Measurements from ENCODE around the gene ABRACL. TPM values are rescaled to one million over a fixed set of nuclear protein-coding genes. Genes with fewer than 3 reads are reported as not detected.

ABRACL gene
- total RNA-seq, 4 donors from 2014 or later: 18.7 to 81.6 (median 25.7) TPM

GRCh38 chr6:139080255-139080920 is 51.8 kb downstream of the ABRACL start:
- Histone ChIP-seq H3K27ac (no peak overlapping the region), H3K4me1 (peaks cover 0 to 4% (median 0%) of the 10 kb centered on the region in 3 donors), H3K27me3 (no peaks in the 10 kb centered on the region), H3K4me3 (no peak overlapping the region), H3K9me3 (no peaks in the 10 kb centered on the region), H3K36me3 (no peaks in the 10 kb centered on the region)
- intact Hi-C loops (cut with DNase I): no loop called here
- DNase-seq: no peak
- TF ChIP-seq, protein P1, sequence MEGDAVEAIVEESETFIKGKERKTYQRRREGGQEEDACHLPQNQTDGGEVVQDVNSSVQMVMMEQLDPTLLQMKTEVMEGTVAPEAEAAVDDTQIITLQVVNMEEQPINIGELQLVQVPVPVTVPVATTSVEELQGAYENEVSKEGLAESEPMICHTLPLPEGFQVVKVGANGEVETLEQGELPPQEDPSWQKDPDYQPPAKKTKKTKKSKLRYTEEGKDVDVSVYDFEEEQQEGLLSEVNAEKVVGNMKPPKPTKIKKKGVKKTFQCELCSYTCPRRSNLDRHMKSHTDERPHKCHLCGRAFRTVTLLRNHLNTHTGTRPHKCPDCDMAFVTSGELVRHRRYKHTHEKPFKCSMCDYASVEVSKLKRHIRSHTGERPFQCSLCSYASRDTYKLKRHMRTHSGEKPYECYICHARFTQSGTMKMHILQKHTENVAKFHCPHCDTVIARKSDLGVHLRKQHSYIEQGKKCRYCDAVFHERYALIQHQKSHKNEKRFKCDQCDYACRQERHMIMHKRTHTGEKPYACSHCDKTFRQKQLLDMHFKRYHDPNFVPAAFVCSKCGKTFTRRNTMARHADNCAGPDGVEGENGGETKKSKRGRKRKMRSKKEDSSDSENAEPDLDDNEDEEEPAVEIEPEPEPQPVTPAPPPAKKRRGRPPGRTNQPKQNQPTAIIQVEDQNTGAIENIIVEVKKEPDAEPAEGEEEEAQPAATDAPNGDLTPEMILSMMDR (IDR thresholded peaks at IDR 0.05): no peak
- no peak for TF ChIP-seq POLR2A (IDR thresholded peaks at IDR 0.05)
- 40 to 41% methylated on average over 1 of the region's 1 CpG for WGBS, 2 donors

DNA sequence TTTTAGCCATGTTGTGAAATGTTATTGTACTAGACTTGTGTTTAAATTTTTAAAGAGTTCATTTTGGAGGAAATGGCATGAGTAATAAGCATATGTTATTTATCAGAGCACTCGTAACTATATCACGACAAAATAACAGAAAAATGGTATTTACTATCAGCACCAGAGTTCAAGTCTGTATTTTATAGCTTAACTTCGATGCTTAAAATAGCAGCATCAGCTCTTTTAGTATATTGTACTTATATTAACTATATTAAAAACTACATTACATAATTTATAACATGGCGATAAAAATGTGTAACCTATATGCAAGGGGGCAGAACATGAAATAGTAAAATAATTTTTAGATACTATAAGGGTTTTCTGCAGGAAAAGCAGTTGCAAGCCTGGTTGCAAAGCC is 52.9 kb downstream of the ABRACL start:
- TF ChIP-seq, protein P1 (IDR thresholded peaks at IDR 0.05): no peak
- TF ChIP-seq POLR2A (IDR thresholded peaks at IDR 0.05): no peak
- H3K27ac ChIP-seq: no peak overlapping the region
- H3K27me3 ChIP-seq: no peaks in the 10 kb centered on the region
- H3K4me3 ChIP-seq: no peak overlapping the region
- intact Hi-C loops (cut with DNase I): no loop called here
- H3K4me1 ChIP-seq: peaks cover 0 to 4% (median 0%) of the 10 kb centered on the region in 3 donors
- H3K36me3 ChIP-seq: no peaks in the 10 kb centered on the region
- DNase-seq: no peak
- WGBS, 2 donors: 78 to 80% methylated on average over 4 of the region's 4 CpGs
- no peaks in the 10 kb centered on the region for H3K9me3 ChIP-seq

DNA sequence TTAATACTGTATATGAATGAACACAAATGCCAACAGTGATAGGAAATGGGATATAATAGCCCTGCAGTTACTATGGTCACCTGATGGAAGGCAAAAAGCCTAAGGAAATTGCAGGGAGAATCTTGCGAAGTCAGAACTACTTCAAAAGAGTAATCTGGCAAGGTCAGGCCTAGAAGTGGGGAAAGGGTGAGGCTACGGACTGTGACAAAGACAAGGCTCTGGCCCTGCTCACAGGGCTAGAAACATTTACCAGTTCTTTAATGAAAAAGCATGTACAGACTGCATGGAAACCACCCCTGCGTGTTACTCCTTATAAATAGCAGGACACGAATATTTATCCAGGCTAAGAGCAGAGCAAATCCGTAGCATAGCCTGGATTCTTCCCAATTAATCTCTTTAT is 53.8 kb downstream of the ABRACL start:
- TF ChIP-seq POLR2A (IDR thresholded peaks at IDR 0.05): no peak
- TF ChIP-seq, protein P1 (IDR thresholded peaks at IDR 0.05): no peak
- intact Hi-C loops (cut with DNase I): no loop called here
- peaks cover 0 to 4% (median 0%) of the 10 kb centered on the region in 3 donors for H3K4me1 ChIP-seq
- no peak for DNase-seq
- no peaks in the 10 kb centered on the region for H3K27me3 ChIP-seq
- no peak overlapping the region for H3K27ac ChIP-seq
- H3K4me3 ChIP-seq: no peak overlapping the region
- no peaks in the 10 kb centered on the region for H3K36me3 ChIP-seq
- H3K9me3 ChIP-seq: no peaks in the 10 kb centered on the region
- 69 to 81% methylated on average over 5 of the region's 5 CpGs for WGBS, 2 donors

DNA sequence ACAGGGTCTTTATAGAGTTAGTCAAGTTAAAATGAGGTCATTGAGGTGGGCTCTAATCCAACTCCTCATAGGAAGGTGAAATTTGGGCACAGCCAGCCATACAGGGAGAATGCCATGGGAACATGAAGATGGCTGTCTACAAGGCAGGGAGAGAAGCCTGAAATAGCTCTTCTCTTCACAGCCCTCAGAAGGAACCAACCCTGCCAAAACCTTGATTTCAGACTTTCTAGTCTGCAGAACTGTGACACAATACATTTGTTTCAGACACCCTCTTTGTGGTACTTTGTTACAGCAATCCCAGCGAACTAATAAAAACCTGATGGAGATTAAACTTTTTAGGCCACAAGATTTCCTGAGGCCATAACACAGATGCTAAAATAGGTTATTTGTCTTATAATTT is 63.3 kb downstream of the ABRACL start:
- DNase-seq: no peak
- no peak for TF ChIP-seq POLR2A (IDR thresholded peaks at IDR 0.05)
- TF ChIP-seq, protein P1 (IDR thresholded peaks at IDR 0.05): no peak
- 89 to 100% methylated on average over 1 of the region's 1 CpG for WGBS, 2 donors

More for the DNA sequence above, 63.3 kb downstream of the ABRACL start:
- no peaks in the 10 kb centered on the region for H3K36me3 ChIP-seq
- H3K27me3 ChIP-seq: no peaks in the 10 kb centered on the region
- no peak overlapping the region for H3K4me3 ChIP-seq
- no peaks in the 10 kb centered on the region for H3K4me1 ChIP-seq
- intact Hi-C loops (cut with DNase I): no loop called here
- H3K9me3 ChIP-seq: no peaks in the 10 kb centered on the region
- no peak overlapping the region for H3K27ac ChIP-seq

Other genes with a start within 250 kb of the ABRACL start
- not detected for gene ECT2L, start 232.7 kb upstream of the ABRACL start, total RNA-seq
- gene REPS1, start 40.5 kb upstream of the ABRACL start, total RNA-seq: 10 to 100 TPM; 30.8 to 60.3 (median 43.2) TPM
- gene HECA, start 106.3 kb downstream of the ABRACL start, total RNA-seq: 10 to 100 TPM; 29.6 to 44.4 (median 35.8) TPM